K562 (cell line): ENCODE measurements around the gene SLX4IP. TPM values are rescaled to one million over a fixed set of nuclear protein-coding genes. Genes with fewer than 3 reads are reported as not detected.

ENCODE experiments used
- ATAC-seq: fragments of 200-7000 bp; cut with Tn5 transposase; 3 replicates; pipeline ENCODE4 v1.9.1; 2020; ENCODE audit warnings: moderate library complexity
- BruUV-seq: library from RNA; stranded (reverse); fragments of 400-500 nt; replicated peaks from 2 replicates; lab custom pipeline; 2021; lab: Mats Ljungman, UMichigan
- CTCF ChIA-PET: fragments of 300-600 bp; formaldehyde crosslinking; extraction: SDS; loops from one replicate; lab custom pipeline; 2021; ENCODE audit warnings: low intra/inter-chr PET ratio; lab: Yijun Ruan, JAX
- POLR2A ChIA-PET: fragments of 300-600, 350-650 bp; sonication (Branson Sonifier 250); formaldehyde crosslinking; extraction: SDS; loops from one replicate; lab custom pipeline; 2021; ENCODE audit warnings: antibody characterized with exemption, inconsistent platforms; lab: Yijun Ruan, JAX
- DNase-seq, 4 experiments: peaks; one replicate each; pipeline versions ENCODE4 v3.0.0 to v3.0.0-alpha.2; 2011 to 2018; ENCODE audit warnings: low spot score in 3 of 4, mixed read lengths in 3 of 4; ENCODE audit errors: extremely low read depth in 1 of 4
- FAIRE-seq: peaks from 2 replicates; lab custom pipeline; 2011; peaks lifted over from hg19 to GRCh38; lab: Jason Lieb, UNC
- H2AFZ ChIP-seq: 2 replicates; pipeline ENCODE4 v1.6.0; 2011; ENCODE audit warnings: low read depth, low read length, control low read depth, inconsistent platforms
- H3K27ac ChIP-seq: fragments of 200-600 bp; 3 replicates; pipeline ENCODE4 v1.8.0; 2011; ENCODE audit warnings: low read depth, mild to moderate bottlenecking, control low read depth, inconsistent platforms, low read length, moderate library complexity, mixed read lengths; ENCODE audit errors: extremely low read depth
- H3K27me3 ChIP-seq, 2 experiments: fragments of 300-600 bp in 1 of 2; 2 replicates in 1 of 2; 3 replicates in 1 of 2; pipeline versions ENCODE4 v1.6.0 to v1.8.0; 2011; ENCODE audit warnings: inconsistent platforms in 2 of 2, low read length in 2 of 2, mild to moderate bottlenecking in 1 of 2, mixed read lengths in 1 of 2, moderate library complexity in 1 of 2; ENCODE audit not compliant: control insufficient read depth in 2 of 2, insufficient read depth in 2 of 2
- H3K36me3 ChIP-seq: fragments of 300-600 bp; 3 replicates; pipeline ENCODE4 v1.8.0; 2011; ENCODE audit warnings: mild to moderate bottlenecking, low read length, inconsistent platforms; ENCODE audit not compliant: control insufficient read depth, insufficient read depth
- H3K4me1 ChIP-seq, 2 experiments: fragments of 200-600 bp in 1 of 2; replicated peaks in 1 of 2; 2 replicates in 1 of 2; 3 replicates in 1 of 2; pipeline versions ENCODE4 v1.5.1 to v1.8.0; 2011; ENCODE audit warnings: inconsistent platforms in 2 of 2, low read length in 2 of 2, mild to moderate bottlenecking in 1 of 2, mixed read lengths in 1 of 2, moderate library complexity in 1 of 2; ENCODE audit not compliant: control insufficient read depth in 2 of 2, insufficient read depth in 2 of 2
- H3K4me2 ChIP-seq: 2 replicates; pipeline ENCODE4 v1.6.1; 2011; ENCODE audit warnings: low read length, control low read depth, inconsistent platforms, mixed read lengths; ENCODE audit not compliant: insufficient read depth
- H3K4me3 ChIP-seq: fragments of 200-600 bp; sonication (generic), shearing (Covaris generic); 2 replicates; pipeline ENCODE4 v1.5.1; 2016; ENCODE audit warnings: control low read depth, inconsistent platforms
- H3K79me2 ChIP-seq: fragments of 200-600 bp; 3 replicates; pipeline ENCODE4 v1.8.0; 2011; ENCODE audit warnings: low read length, inconsistent platforms; ENCODE audit not compliant: control insufficient read depth, insufficient read depth
- H3K9ac ChIP-seq, 2 experiments: 2 replicates each; pipeline versions ENCODE4 v1.6.0 to v1.6.1; 2011; ENCODE audit warnings: low read depth in 2 of 2, low read length in 2 of 2, control low read depth in 1 of 2, inconsistent platforms in 1 of 2, mild to moderate bottlenecking in 1 of 2, mixed read lengths in 1 of 2; ENCODE audit not compliant: insufficient read depth in 1 of 2
- H3K9me1 ChIP-seq: one replicate; pipeline ENCODE4 v1.6.0; 2011; ENCODE audit warnings: inconsistent platforms, mild to moderate bottlenecking, low read length, moderate library complexity; ENCODE audit not compliant: control insufficient read depth, insufficient read depth
- H3K9me3 ChIP-seq: replicated peaks from 2 replicates; pipeline ENCODE4 v1.5.1; 2011; ENCODE audit warnings: low read depth, low read length, inconsistent platforms; ENCODE audit not compliant: control insufficient read depth, insufficient read depth
- H4K20me1 ChIP-seq: replicated peaks from 2 replicates; pipeline ENCODE4 v1.6.1; 2011; ENCODE audit warnings: low read length, inconsistent platforms, mixed read lengths; ENCODE audit not compliant: control insufficient read depth, insufficient read depth
- ATF4 ChIP-seq: fragments of 450-650 bp; formaldehyde crosslinking; IDR thresholded peaks from 2 replicates; pipeline ENCODE4 v1.4.0; 2022; ENCODE audit warnings: mild to moderate bottlenecking, moderate library complexity
- HMBOX1 ChIP-seq: sonication (generic); IDR thresholded peaks from 2 replicates; pipeline ENCODE4 v1.6.1; 2016
- MGA ChIP-seq: fragments of 450-650 bp; IDR thresholded peaks from 2 replicates; pipeline ENCODE4 v1.6.1; 2016; ENCODE audit warnings: mild to moderate bottlenecking, moderate library complexity
- PPARD ChIP-seq: fragments of 250-450 bp; sonication (Bioruptor Pico); IDR thresholded peaks from 2 replicates; pipeline ENCODE4 v1.8.0; 2022; ENCODE audit warnings: inconsistent platforms, mild to moderate bottlenecking, moderate library complexity
- RAD21 ChIP-seq, 2 experiments: fragments of 250-450 bp in 1 of 2; fragments of 450-650 bp in 1 of 2; sonication (Bioruptor Pico) in 1 of 2; formaldehyde crosslinking in 1 of 2; IDR thresholded peaks in 1 of 2; conservative IDR thresholded peaks in 1 of 2; 2 replicates each; pipeline versions ENCODE4 v1.4.0 to v1.8.0; 2020 to 2022; ENCODE audit warnings: mild to moderate bottlenecking in 2 of 2, moderate library complexity in 1 of 2
- ZNF133 ChIP-seq: fragments of 250-450 bp; sonication (Bioruptor Pico); IDR thresholded peaks from 2 replicates; pipeline ENCODE4 v1.4.0; 2020; ENCODE audit warnings: mild to moderate bottlenecking
- WGBS: fragments of 100-300 bp; shearing (Covaris generic); methylation state at CpG from one replicate; pipeline ENCODE4 v1.1.6; 2016; ENCODE audit warnings: low coverage, mixed read lengths; ENCODE audit not compliant: insufficient coverage; ENCODE audit errors: missing lambda C conversion rate; 5-methylcytosine and 5-hydroxymethylcytosine counted together
- in situ Hi-C: fragments of 300-500 bp; cut with MboI; formaldehyde crosslinking; loops from 4 replicates; pipeline ENCODE4 v1.15.0; 2018; ENCODE audit warnings: inconsistent platforms, mixed read lengths
- intact Hi-C: fragments of 100-400 bp; cut with micrococcal nuclease; formaldehyde crosslinking; loops from 2 replicates; pipeline ENCODE4 v1.14.2; 2022
- polyA plus RNA-seq, 8 experiments: library from polyadenylated mRNA; depleted of rRNA in 4 of 8; stranded (reverse) in 5 of 8; unstranded in 3 of 8; fragments of >200 nt; fragmentation: Nextera tagmentation in 2 of 8; fragmentation: Illumina TruSeq in 1 of 8; extraction: Ambion mirVana in 2 of 8; extraction: Trizol in 1 of 8; gene quantifications; 2 replicates each; pipeline versions ENCODE4 v1.2.1 to v1.2.3, GENCODE V29; 2011 to 2014; ENCODE audit warnings: inconsistent platforms in 1 of 8, missing spikeins in 1 of 8
- total RNA-seq, 7 experiments: library from RNA; depleted of rRNA in 6 of 7; stranded (reverse); fragments of >200 nt in 6 of 7; fragmentation: Illumina TruSeq in 2 of 7; extraction: Trizol in 2 of 7; gene quantifications; 2 replicates each; pipeline versions ENCODE4 v1.2.1 to v1.2.3, GENCODE V29; 2011 to 2021; ENCODE audit warnings: low replicate concordance in 1 of 7

Gene SLX4IP
- total and polyA plus RNA-seq, 9 of the 15 experiments (the other 6 are each of a cell fraction or from before 2014, with no cell fraction given): 1.5 to 5.9 (median 3.5) TPM

GRCh38 chr20:10635476-10636208, 200.5 kb downstream of the SLX4IP start:
- Histone ChIP-seq H3K27ac (no peak overlapping the region), H3K9ac (no peak overlapping the region), H3K27me3 (peaks cover 7 to 24% of the 10 kb centered on the region in 2 experiments; a peak in 4 of 5 replicates), H3K9me1 (no peaks in the 10 kb centered on the region), H3K4me2 (no peak overlapping the region), H3K4me3 (no peak overlapping the region), H3K9me3 (no peaks in the 10 kb centered on the region), H3K36me3 (no peaks in the 10 kb centered on the region), H2AFZ (no peak overlapping the region), H3K4me1 (no peaks in the 10 kb centered on the region), H3K79me2 (no peaks in the 10 kb centered on the region), H4K20me1 (no peaks in the 10 kb centered on the region)
- DNase-seq (no peak), ATAC-seq (no peak), FAIRE-seq (no peak)
- intact Hi-C loops: no loop called here
- POLR2A ChIA-PET: interaction anchor here (1.2 to 1.3 kb wide), 2 partner anchors 13 to 14 kb away, joined by 3 read pairs; no protein-coding TSS in a partner anchor
- CTCF ChIA-PET: no interaction called here
- WGBS: 6% methylated on average over 3 of the region's 5 CpGs
- BruUV-seq: no TSS peak
- in situ Hi-C loops: no loop called here
- no peak for TF ChIP-seq MGA
- no peak for TF ChIP-seq ZNF133 (CRISPR knock-in tag)
- TF ChIP-seq PPARD (CRISPR knock-in tag): no peak
- no peak for TF ChIP-seq HMBOX1
- TF ChIP-seq ATF4 (CRISPR knock-in tag): no peak
- TF ChIP-seq RAD21 (CRISPR knock-in tag; conservative IDR thresholded peaks at IDR 0.05 in 1 of 2, IDR thresholded peaks at IDR 0.05 in 1 of 2): no peak
